Muscle of back (tissue), 13 donors: ENCODE results near the gene PITX2. TPM values are rescaled to one million over a fixed set of nuclear protein-coding genes. Genes with fewer than 3 reads are reported as not detected.

Experiments used
- DNase-seq, 3 donors: peaks; one replicate each; pipeline versions ENCODE4 v3.0.0 to v3.0.0-alpha.2; 2013
- long read RNA-seq, 9 donors: transcript quantifications; one replicate each; lab custom pipeline, GENCODE V29; 2026
- polyA plus RNA-seq, 10 donors: library from polyadenylated mRNA; unstranded; fragments of 120-200 nt; gene quantifications; one replicate each; pipeline ENCODE4 v1.2.1, GENCODE V29; 2013; ENCODE audit not compliant: insufficient read length in 10 of 10

Gene PITX2
- polyA plus RNA-seq: 10 to 100 TPM; 28.6 to 56.7 (median 38.8) TPM
- long read RNA-seq, donor 1, transcript PITX2-215 (3 exons, 2,294 nt): minor isoform, 5 of 18 reads
- long read RNA-seq, donor 1, transcript PITX2-210 (1 exons, 1,398 nt): major isoform, 7 of 18 reads
- long read RNA-seq, donor 1, partial matches to known transcripts: 0 of 18 reads
- long read RNA-seq, donor 1, other reads (novel, unspliced or antisense): 0 of 18 reads
- long read RNA-seq, donor 2, partial matches to known transcripts: 0 of 10 reads
- long read RNA-seq, donor 2, other reads (novel, unspliced or antisense): 0 of 10 reads
- long read RNA-seq, donor 3: 0 reads
- long read RNA-seq, donor 4, partial matches to known transcripts: 0 of 11 reads
- long read RNA-seq, donor 4, other reads (novel, unspliced or antisense): 0 of 11 reads
- long read RNA-seq, donor 5, transcript PITX2-210 (1 exons, 1,398 nt): major isoform, 8 of 23 reads
- long read RNA-seq, donor 5, transcript PITX2-203 (4 exons, 2,100 nt): major isoform, 8 of 23 reads
- long read RNA-seq, donor 5, partial matches to known transcripts: 0 of 23 reads
- long read RNA-seq, donor 5, other reads (novel, unspliced or antisense): 0 of 23 reads
- long read RNA-seq, donor 6, transcript PITX2-215 (3 exons, 2,294 nt): major isoform, 13 of 36 reads
- long read RNA-seq, donor 6, transcript PITX2-204 (5 exons, 1,897 nt): minor isoform, 5 of 36 reads
- long read RNA-seq, donor 6, transcript PITX2-210 (1 exons, 1,398 nt): major isoform, 13 of 36 reads
- long read RNA-seq, donor 6, partial matches to known transcripts: 0 of 36 reads
- long read RNA-seq, donor 6, other reads (novel, unspliced or antisense): 0 of 36 reads
- long read RNA-seq, donor 7, partial matches to known transcripts: 0 of 5 reads
- long read RNA-seq, donor 7, other reads (novel, unspliced or antisense): 0 of 5 reads
- long read RNA-seq, donor 8, transcript PITX2-210 (1 exons, 1,398 nt): major isoform, 6 of 13 reads
- long read RNA-seq, donor 8, partial matches to known transcripts: 0 of 13 reads
- long read RNA-seq, donor 8, other reads (novel, unspliced or antisense): 0 of 13 reads
- long read RNA-seq, donor 9, partial matches to known transcripts: 0 of 3 reads
- long read RNA-seq, donor 9, other reads (novel, unspliced or antisense): 0 of 3 reads

- peak; percentile 92 to 96 (median 96) for DNase-seq
Observed at GRCh38 chr4:110622841-110623717, at the start of gene PITX2. Gene PITX2, minus strand, starts transcription at chr4:110623077. Its CDS starts 617 bp downstream, at chr4:110622460.

DNA sequence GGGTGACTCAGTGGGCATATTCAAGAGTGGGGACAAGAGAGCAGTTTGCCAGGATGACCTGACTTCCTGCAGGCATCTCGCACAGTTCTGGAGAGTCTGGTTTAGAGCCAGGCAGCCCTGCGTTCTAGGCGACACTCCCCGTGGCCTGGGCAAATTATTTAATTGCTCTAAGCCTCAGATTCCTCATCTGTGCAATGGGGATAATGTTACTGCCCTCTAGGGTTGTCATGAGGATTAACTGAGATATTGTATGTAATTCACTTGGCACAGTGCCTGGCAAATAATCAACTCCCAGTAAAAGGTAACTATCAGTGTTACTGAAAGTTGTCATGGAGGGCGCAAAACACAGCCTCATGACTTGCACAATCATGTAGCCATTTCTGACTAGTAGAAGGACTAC, 48.8 kb upstream of the PITX2 start:
- DNase-seq: no peak

DNA sequence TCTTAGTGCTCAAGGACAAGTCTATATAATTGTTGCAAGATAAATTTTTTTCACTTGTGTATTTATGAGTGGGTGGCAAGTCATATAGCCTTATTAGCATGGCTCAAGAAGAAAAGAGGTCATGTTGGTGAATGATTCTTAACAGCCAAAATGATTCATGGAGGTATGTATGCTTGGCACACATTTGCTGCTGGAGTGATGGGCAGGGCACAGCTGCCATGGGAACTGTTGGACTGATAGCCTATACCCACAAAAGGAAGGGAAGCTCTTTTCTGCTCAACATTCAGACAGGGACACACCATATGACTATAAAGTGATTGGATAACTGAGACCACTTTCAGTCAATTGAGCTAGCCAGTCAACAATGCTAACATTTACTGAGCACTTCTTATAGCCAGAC, 46.8 kb upstream of the PITX2 start:
- DNase-seq: peak in 1 of 3 donors; percentile 41

GRCh38 chr4:110668463-110669235, 45.8 kb upstream of the PITX2 start:
- no peak for DNase-seq

GRCh38 chr4:110667670-110668069, 44.8 kb upstream of the PITX2 start:
- DNase-seq: no peak

DNA sequence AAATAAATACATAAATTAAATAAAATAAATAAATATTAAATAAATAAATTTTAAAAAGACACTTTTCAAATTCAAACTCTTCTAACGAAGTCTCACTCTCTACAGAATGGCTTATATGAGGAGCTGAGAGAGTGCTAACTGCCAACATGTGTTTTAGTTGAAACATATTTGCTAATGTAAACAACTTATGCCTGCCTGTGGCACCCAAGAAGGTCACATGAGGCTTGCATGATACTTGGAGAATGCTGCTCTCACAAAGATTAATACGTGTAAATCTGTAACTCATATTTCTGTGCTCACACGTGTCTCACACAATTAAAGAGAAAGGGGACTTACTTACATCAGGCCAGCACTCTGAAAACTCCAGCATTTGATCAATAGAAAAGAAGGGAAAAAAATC, 43.2 kb upstream of the PITX2 start:
- DNase-seq: no peak

GRCh38 chr4:110663738-110664444, 41.0 kb upstream of the PITX2 start:
- DNase-seq: peak in 1 of 3 donors; percentile 61

DNA sequence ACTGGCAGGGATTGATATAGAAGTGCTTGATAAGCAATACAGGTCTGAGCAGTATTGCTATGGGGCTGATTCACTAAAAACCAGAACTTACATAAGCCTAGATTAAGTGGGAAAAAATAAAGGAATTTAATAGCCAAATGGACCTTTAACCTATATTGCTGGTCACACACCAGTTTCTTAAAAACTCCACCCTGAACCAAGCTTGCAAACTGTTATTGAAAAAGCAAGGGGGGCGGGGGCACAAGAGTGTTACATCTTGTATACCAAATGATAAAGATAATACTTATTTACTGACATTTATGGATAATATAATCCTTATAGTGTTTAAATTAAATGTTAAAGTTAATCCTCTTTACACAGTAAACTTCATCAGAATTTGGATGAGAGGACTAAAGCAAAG, 40.3 kb upstream of the PITX2 start:
- DNase-seq: no peak

DNA sequence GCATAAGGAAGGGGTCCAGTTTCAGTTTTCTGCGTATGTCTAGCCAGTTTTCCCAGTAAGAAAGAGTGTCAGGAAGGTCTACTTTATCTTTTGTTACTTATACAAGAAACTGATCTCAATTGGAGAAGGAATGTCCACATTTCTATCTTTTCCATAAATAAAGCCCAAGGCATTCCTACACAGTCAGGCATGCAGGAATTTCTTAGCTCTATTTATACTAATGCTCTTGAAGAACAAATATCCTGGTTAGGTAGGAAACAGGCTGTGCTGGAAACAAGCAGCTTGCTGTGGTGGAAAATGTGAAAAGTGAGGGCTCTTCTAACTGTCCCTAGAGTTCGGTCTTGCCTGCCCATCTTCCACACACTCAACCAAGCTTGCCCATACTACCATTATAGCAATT, 37.9 kb upstream of the PITX2 start:
- no peak for DNase-seq

DNA sequence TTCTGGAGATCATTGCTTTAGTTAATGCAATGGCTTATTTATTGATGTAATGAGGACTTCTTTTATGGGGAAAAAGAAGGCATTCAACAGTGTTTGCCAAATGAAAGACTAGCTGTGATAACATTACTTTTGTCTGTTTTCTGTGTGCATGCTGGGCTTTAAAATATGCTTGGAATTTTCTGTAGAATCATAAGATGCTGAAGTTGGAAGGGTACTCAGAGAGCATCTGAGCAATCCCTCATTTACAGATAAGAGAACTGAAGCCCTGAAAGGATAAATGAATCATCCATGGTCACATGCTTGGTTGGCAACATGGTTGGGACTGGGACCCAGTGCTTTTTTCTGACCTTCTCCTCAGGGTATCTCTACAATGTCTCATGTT, 31.4 kb upstream of the PITX2 start:
- no peak for DNase-seq

GRCh38 chr4:110653321-110654253, 30.7 kb upstream of the PITX2 start:
- no peak for DNase-seq

GRCh38 chr4:110644008-110644407, 21.1 kb upstream of the PITX2 start:
- DNase-seq: no peak

DNA sequence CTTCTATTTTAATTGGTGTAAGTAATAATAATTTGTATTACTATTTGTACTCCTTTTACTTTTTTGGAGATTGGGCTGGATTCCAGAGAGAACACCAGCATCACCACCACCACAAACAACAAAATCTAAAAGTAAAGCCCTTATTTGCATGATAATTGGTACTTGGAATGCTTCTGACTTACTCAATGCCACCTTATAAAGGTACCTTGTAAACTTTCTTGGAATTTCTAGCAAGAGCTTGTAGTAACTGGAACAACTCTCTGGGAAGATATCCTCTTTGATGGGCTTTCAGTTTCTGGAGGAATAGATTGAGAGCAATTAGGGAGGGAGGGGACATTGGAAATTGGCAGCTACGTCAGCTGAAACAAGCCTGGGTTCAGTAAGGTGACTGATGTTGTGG, 20.2 kb upstream of the PITX2 start:
- DNase-seq: no peak

GRCh38 chr4:110641218-110641617, 18.3 kb upstream of the PITX2 start:
- no peak for DNase-seq

- DNase-seq: peak in 1 of 3 donors; percentile 22
Observed at GRCh38 chr4:110640576-110640975, 17.7 kb upstream of the PITX2 start.

DNA sequence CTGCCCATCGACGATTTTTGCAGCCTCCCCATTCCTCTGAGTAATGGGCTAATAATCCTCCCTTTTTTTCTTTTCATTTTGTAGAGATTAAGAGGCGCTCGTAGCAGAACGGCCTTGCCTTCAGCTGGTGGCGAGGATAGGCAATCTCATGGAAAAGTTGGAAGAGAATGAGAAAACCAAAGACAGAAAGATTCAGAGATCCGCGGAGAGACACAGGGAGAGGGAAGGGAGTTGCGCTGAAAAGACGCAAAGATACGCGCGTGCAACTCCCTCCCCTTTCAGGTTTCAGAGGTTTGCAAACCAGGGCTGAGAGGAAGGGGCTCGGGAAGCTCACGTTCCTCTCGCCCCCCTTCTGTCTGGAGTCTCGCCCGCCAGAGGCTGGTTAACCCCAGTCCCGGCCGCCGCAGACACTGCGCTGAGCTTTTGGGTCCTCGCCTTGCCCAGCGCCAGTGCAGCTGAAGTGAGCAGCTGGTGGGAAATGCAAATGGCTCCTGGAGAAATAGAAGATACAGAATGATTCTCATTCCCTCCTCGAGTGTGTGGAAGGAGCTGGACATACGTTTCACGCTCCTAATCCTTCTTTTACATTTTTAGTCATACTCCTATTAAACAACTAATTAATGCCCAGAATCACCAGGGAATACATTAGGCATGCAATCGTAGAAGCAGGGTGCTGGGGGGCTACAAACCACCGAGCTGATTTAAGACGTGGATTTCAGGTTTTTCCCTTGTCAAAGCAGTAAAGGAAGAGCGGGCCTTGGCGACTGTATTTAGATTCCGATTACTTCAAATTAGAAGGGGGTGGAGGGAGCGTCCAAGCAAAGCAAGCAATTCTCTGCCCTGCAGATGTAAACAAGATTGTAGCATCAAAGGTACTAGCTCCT, 16.6 kb upstream of the PITX2 start:
- DNase-seq: peak in 1 of 3 donors; percentile 31

DNA sequence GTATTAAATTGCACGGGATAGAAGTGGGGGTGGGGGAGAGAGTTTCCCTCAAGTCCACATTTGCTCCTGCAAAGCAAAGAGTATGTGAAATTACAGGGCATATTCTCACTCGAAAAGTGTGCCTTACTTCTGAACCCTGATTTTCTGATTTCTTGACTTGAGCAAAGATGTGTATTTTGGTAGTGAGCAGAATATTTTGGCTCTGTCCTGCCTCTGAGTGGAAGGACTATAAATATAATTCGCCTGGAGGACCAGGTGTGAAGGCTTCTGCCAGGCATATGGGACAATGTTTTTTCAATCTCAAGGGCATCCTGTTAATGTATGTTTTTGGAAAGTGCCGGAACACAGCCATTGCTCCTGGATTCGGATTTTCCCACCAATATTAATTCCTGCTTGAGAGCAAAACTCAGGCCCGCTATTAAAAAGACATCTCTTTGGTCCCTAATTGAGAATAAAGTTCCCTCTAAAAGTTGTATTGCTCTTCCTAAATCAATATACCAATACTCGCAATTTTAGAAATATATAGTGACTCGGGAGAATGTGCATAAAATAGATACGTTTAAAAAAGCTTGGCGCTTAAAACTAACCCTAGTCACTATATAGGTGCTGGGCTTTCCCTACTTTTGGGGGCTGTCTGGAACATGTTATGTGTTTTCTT, 15.3 kb upstream of the PITX2 start:
- peak in 1 of 3 donors; percentile 26 for DNase-seq
